ENCODE measurements around the gene KANK4.

The KANK4 gene

DNA sequence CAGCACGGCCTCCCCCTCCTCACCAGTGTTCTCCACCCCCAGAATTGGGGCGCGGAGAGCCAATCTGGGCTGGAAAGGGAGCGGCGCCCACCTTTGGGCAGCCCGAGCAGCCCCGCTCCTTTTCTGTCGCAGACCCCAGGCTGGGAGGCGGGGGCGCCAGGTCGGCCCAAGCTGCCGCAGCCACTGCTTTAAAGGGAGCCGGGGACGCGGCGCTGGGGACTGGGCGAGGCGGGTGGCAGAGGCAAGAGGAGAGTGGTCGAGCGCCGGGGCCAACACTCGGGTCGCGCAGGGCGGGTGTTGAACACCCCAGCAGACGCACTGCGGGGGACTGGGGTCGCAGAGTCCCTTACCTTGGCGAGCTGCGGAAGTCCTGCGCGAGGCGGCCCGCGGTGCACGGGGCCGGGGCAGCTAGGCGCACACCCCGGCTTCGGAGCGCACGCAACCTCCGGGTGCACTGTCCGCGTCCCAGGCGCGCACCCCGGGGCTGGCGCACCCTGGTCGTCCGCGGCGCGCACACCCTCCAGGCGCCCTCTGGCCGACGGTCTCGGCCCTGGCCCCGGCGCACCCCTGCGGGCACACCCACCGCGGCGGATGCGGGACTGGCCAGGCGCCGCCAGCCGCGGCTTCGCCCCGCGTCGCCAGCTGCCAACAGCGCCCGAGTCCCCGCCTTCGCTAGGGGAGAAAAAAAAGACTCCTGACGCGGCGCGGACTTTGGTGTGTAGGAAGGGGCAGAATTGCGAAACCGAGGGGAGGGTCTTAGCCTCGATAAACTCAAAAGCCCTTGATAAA is at the start of gene KANK4:
TSS of gene KANK4 (minus strand) at position 679 of the 789 bp plus-strand sequence. CDS start 37,870 bp downstream, outside the sequence.
- no peak for DNase-seq

DNA sequence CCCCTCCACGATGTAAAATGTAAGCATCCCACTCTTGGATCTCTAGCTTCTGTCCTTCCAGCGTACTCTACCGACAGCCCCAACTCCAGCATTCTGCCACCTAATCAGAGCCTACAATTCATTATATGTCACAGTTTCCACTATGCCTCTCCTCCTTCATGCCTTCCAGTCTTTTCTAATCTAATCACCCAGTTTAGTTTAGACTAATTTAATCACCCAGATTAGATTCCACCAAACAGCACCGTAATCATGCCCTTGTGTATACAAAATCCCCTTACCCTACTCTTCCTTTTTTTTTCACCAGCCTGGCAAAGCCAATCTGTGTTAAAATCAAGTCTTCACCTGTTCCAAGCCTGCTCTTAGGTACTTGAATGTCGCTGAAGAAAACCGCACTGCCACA is 49.8 kb upstream of the KANK4 start:
- DNase-seq: no peak

DNA sequence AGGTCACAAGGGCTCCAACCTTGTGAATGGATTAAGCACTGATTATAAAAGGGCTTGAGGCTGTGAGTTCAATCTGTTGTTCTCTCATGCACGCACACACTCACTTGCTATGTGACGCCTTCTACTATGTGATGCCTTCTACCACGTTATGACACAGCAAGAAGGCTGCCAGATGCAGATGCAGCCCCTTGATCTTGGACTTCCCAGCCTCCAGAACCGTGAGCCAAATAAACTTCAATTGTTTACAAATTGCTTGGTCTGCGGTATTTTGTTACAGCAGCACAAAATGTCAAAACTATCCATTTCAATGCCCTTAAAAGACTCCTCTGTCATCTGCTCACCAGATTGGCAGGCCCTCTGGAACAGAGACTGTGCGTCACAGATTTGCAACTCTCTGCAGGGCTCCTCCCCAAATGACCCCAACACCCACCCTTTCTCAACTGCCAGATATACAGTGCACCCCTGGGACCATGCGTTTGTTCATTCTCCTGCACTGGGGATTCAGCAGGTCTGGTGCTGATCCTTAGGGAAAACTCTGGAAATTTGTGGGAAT is 47.8 kb upstream of the KANK4 start:
- DNase-seq: no peak

DNA sequence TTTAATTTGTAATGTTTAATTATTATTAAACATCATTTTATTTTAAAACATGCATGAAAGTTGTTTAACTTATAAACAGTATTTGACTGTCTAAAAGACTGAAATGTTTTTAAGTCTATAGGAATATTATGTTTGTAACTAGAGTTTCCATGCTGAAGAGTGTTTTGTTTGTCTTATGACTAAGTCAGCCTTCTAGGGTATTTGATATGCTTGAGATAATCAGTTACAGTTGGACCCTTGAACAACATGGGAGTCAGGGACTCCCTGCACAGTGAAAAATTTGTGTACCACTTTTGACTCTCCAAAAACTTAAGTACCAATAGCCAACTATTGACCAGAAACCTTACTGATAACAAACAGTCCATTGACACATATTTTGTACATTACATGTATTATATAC is 45.5 kb upstream of the KANK4 start:
- no peak for DNase-seq

DNA sequence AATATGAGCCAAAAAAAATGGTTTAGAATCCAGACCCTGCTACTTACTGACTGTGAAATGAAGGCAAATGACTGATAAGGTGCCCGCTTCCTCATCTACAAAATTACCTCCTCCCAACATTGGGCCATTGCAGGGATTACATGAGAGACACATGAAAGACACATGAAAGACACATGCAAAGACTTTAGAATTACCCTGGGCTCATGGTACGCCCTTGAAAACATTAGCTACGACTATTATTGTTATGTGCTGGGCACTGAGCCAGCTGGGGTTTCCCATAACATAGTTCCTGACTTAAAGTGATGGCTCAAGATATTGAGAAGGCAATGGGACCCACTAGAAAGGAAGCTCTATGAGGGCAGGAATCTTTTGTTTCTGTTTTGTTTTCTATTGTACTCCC is 43.7 kb upstream of the KANK4 start:
- DNase-seq: no peak

DNA sequence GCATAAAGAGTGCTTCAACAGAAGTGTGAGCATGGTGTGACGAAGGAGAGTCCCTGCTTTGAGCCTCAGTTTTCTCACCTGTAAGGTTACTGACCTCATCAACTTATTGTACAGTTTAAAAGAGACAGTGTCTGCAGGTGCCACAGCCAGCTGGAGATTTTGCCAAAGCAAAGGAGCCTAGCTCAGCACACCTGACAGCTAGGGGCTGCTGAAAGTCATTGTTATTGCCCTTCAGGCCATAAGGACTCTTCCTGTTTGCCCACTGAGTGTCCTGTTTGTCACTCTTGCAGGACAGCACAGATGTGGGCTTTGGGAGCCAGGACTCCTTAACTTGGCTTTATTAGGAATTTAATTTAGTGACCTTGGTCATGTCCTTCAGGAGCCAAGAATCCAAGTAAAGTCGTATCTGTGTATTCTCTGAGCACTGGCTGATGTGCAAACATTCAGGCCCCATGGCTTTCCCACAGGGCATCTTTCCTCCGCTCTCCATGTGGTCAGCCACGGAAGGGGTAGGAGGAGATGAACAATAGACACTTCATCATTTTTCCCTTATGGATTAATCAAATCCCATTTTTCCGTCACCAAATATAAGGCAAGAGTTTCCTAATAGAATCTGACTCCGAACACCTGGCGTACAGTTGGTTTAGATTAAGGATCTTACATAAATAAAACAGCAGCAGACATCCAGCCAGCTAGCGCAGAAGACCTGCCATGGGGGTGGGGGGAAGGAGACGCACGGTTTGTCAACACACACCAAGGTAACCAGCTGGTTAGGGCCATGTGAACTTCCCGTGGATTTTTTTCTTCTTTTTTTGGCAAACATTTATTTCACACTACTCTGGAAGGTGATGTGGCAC is 43.1 kb upstream of the KANK4 start:
- DNase-seq: no peak

DNA sequence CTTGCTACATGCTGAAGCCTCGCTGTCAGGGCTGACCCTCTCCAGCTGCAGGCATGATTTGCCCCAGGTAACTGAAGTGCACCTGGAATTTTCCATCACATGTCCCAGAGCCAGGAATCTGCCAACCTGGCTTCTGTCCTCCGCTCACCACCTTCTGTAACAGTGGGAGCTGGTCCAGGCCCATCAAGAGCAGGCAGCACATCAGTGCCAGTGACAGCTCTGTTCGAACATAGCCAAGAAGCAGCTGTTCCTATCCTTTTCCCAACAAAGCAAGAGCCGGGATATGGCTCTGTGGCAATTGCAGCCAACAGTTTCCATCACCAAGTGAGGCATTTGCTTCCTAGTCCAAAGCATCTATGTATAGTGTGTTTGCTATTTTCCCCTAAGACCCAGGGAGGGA is 42.2 kb upstream of the KANK4 start:
- no peak for DNase-seq

DNA sequence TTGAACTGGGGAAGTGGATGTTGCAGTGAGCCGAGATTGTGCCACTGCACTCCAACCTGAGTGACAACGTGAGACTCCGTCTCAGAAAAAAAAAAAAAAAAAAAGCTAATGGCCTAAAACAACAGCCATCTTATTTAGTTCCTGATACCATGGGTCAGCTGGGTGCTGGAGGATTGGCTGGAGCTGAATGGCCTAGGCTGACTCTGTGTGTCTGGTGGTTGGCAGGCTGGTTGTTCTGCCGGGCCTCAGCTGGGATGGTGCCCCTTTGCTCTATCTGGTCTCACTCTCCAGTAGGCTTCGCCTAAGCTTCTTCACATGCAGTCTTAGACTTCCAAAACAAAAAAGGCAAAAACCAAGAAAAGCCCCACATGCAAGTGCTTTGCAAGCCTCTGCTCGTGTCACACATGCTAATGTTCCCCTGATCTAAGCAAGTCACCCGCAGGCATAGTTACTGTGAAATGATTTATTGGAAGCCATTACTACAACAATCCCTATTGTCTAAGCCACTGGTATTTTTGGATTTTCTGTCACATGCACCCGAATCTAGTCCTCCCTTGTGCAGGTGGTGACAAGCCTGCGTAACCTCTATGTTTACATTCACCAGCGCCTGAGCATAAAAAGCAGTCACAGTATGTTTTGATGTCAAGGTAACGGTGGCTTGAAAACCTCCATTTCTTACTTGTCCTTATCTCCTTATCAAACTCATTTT is 39.6 kb upstream of the KANK4 start:
- no peak for DNase-seq

DNA sequence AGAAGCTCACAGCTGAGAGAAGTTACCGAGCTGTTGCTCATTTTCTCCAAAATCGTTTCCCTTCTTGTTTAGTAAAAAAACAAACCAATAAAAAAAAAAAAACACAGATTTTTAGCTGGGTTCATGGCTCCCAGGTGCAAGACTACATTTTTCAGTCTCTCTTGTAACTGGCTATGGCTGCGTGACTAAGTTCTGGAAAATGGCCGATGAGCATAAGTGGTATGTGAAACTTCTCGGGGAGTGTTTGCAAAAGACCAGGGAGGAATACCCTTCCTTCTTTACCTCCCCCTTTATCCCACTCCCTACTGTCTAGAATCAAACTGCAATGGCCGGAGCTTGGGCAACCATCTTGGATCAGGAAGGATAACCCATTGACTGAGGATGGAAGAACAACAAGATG is 38.7 kb upstream of the KANK4 start:
- DNase-seq: no peak

DNA sequence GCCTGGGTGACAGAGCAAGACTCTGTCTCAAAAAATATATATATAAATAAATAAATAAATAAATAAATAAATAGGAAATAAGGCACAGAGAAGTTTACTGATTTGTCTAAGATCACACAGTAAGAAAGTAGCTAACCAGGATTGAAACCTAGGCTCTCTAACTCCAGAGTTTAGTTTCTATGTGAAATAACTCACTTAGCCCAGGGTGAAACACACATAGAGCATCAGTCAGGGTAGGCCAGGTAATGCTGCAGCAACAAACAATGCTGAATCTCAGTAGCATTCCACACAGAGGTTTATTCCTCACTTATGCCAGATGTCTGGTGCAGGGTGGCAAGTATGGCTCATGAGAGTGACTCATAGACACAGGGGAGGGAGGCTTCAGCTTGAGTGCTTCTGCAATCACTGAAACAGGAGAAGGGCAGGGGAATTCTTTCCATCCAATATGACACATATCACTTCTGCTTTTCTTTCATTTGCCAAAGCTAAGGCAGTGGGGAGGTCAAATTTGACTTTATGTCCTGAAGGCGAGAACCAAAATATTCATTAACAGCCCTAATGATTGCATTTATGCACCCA is 37.1 kb upstream of the KANK4 start:
- DNase-seq: no peak

DNA sequence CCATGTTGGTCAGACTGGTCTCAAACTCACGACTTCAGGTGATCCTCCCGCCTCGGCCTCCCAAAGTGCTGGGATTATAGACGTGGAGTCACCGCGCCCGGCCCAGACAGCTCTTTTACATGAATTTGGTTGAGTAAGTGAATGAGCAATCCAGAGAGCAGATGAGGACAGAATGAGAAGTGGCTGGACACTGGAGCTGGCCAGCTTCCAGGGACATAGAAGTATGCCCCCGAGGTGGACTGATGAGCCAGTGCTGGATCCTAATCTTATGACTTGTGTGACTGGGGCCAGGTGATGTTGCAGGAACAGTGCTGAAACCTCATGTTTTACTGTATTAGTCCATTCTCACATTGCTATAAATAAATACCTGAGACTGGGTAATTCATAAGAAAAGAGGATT is 35.9 kb upstream of the KANK4 start:
- DNase-seq: no peak

DNA sequence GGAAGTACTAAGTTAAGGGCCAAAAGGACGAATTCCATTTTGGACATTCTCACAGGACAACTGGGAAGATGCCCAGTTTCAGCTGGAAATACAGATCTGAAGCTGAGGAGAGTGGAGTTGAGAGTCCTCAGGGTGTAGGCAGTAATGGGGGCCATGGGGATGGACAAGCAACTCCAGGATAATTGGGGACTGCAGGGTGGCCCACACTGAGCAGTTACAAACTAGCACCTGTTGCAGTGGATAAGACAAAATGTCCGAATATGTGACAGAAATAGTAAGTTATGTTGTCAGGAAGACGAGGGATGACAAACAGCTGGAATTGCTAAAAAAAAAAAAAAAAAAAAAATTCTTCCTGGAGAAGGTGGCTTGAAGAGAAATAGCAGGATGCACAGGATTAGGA is 34.6 kb upstream of the KANK4 start:
- DNase-seq: no peak

DNA sequence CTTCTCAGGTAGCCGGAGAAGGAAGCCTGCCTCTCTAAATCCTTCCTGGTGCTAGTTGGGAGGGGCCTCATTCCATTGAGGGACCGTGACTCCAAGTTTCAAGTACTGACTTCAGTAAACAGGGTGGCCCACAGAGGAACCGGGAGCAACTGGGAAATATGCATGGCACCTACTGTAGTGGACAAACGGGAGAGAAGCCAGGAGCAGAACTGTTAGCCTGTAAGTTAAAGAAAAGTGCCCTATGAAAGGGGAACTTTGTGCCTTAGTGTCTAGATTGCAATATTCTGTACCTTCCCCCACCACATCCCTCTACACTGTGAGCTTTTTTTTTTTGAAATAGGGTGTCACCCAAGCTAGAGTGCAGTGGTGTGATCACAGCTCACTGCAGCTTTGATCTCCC is 33.2 kb upstream of the KANK4 start:
- no peak for DNase-seq

DNA sequence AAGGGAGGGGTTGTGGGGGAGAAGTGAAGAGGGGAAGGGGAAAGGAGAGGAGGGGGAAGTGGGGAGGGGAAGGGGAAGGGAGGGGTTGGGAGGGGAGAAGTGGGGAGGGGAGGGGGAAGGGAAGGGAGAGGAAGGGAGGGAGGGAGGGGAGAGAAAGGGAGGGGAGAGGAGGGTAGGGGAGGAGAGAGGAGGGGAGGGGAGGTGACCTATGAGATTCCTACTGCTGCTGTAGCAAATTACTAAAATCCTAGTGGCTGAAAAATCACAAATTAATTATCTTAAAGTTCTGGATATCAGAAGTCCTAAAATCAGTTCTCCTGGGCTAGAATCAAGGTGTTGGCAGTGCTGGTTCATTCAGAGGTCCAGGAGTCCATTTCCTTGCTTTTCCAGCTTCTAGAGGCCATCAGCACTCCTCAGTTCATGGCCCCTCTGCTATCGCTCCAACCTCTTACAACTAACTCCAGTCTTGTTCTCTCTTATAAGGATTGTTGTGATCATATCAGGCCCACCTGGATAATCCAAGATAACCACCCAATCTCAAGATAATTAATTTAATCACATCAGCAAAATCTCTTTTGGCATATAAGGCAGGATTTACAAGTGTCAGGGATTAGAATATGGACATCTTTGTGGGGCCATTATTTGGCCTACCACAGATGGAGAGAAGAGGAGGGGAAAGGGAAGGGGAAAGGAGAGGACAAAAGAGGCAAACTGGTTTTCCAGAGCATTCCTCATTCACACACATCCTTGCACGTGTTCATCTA is 30.4 kb upstream of the KANK4 start:
- no peak for DNase-seq

DNA sequence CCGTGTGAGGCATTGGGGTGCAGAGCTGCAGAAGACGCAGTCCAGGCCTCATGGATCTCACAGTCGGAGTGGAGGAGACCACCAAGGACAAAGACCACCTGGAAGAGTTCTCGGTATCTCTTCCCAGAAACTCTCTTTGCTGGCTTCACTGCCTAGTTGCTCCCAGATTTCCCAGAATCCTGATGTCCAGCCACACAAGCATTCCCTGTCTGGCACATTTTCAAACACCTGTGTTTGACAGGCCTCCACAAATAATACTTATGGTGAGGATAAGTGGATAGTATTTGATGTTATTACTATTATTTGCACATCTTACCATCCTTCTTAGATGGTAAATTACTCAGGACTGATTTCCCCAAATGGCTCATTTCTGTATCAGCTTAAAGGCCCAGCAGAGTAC is 27.7 kb upstream of the KANK4 start:
- DNase-seq: no peak

DNA sequence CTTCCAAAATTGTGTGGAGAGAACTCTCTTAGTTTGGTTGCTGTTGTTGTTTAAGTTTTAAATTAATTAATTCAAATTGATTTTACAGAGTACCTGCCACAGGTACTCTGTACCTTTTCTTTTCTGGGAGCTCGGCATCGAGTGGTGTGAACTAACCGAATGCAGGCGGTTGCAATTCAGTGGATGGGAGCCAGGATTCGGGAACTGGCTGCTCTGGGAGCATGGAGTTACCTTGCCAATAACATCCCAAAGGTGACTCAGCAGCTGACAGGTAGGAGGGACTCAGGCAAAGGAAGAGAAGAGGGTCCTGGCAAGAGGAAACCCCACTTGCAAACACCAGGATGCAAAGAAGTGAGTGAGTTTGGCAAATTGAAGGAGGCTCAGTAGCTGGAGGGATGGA is 24.7 kb upstream of the KANK4 start:
- DNase-seq: no peak

DNA sequence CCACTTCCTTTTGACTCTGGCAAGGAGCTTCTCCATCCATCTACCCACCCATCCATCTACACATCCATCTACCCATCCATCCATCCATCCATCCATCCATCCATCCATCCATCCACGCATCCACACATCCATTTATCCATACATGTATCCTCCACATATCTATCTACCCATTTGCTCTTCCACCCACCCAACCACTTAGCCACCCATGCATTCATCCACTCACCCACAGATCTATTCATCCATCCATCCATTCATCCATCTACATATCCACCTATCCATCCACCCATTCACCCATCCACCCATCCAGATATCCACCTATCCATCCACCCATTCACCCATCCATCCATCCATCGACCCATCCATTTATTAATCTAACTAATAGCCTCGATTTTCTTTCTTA is 23.0 kb upstream of the KANK4 start:
- DNase-seq: no peak

DNA sequence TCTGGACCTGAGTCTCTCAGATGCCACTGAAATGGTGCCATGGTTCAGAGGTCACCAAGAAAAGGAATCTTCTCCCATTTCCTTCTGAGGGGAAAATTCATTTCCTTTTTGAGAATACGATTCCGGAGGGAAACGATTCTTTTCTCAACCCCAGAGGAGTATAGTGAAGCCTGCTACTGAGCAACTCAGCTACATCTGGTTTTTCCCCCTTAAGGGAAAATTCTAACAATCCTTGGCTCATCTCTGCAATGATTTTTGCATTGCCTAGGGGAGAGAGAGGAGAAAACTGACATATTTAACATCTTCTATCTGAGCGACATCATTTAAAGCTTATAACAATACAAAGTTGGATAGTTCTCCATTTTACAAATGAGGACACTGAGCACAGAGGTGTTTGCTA is 22.4 kb upstream of the KANK4 start:
- DNase-seq: no peak

DNA sequence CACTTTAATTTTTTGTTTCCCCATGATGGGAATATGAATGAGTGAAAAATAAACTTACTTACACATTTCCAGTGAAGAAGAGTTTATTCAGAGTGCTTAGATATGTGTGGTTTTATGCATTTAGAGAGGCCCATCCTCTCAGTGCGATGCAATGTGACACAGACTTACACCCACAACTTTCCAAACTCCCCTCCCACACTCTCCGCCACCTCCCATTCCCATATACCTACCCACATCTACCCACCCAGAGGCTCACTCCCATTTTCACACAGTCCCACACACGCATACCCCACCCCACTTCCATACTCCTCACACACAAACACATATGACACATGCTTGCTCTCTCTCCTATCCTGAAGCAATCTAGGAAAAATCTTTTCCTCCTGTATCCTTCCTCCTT is 21.9 kb upstream of the KANK4 start:
- DNase-seq: no peak

DNA sequence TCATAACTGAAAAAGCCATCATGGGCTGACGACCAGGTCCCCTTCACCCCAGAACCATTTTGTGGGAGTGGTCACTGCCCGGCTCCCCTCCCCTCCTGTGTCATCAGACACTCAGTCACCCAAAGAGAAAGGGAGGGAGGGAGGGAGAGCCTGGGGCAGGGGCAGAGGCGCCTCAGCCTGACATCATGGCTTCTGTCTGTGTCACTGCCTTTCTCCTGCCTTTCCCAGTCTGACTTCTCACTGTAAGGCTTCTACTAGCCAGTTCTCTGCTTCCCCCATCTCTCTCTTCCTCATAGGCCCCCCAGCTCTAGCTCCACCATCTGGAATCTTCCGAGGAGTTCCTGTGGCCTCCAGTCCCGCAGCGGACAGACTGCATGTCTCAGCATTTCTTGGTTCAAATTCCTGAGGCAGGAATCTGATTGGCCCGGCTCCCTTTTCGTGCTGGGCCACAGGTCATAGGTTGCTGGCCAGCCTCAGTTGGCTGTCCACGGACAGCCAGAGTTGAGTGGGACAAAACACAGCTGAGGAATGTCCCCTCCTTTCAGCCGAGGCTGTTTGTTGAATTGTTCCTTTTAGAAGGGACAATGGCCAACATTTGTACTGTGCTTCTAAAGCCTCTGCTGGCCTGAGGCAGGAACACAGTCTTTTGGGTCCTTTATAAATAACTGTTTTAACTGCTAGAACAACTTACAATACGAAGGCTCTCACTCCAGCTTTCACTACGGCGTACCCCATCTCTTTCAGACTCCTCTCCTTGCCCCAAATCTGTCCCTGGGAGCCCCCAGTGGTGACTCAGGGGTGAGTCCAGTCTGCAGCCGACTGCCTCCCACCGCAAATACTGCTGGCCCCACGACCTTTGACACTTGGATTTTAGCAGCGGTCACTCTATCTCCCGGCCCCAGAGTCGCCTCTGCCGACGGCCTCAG is 18.7 kb upstream of the KANK4 start:
- DNase-seq: no peak

Measured in stimulated activated naive CD4-positive, alpha-beta T cell treated with Interleukin-2 at 50 U/mL for 16 hours (primary cell).